CD4-positive, alpha-beta T cell treated with Interferon gamma for 1 hour (primary cell): ENCODE data around the gene ACTR1A.

Experiments used
- DNase-seq: peaks from one replicate; pipeline ENCODE4 v3.0.0-alpha.2; 2020

The ACTR1A gene

DNA sequence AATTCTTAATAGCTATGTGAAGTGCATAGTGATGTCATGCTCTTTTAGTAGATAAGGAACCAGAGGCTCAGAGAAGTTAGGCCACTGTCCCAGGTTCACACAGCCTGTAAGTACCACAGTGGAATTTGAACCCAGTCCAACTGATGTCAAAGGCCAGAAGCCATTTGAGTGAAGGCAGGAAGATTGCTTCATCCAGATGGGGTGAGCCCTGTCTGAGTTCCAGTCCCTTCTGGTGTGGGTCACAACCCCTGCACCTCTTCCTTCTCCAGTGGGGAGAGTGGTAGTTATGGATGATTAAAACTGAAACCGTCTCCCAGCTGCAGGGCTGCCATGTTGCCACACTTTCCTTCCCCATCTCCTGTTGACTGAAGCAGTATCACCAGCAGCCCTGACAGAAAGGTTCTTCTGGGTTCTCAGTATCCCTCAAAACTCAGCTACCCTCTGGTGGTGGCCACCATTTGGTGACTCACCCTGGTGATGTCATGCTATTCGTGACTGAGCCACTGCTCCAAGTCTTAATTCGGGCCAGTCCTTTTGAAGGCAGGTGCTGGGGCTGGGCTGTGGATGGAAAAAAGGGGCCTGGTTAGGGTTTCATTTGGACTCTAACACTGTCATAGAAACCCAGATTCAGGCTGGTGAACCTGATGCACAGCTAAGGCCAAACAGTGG lies 49.7 kb downstream of the ACTR1A start:
- peak; percentile 64 for DNase-seq

DNA sequence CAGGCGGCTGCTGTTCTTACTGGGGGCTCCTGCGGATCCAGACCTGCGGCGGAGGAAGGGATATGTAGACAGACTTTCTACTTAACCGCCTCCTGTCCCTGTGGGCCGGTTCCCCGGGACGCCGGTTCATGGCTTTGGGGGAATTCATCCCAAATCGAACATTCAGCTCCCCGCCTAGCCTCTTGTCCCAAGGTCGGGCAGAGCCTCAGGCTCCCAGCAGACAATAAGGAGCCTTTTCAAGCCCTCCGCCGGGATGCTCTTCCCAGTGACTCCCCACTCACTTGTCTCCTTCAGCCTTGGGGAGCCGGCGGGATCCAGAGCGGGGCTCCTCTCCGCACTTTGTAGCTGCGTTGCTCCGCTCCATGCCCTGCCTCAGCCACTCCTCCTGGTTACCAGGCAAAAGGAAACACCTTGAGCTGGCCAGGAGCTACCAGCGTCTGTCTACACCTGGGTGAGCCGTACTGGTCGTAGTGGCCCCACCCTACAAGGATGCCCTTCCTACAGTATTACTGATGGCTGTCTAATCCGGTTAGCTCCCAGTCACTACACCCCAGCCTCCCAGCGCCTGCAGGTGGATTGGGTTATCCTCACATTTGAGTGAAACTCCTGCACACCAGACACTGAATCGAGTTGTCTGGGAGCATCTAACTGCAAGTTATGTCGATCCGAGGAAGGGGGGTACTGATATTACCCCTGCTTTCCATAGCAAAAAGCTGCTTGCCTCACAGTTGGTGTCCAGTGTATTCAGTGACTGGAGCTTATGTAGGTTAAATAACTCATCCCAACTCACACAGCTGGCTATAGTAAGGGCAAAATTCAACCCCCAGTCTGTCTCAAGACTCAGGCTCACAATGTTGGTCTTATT lies 51.2 kb downstream of the ACTR1A start, which contains the start of gene C10orf95:
Gene C10orf95, minus strand, starts transcription at position 439 of the 865 bp plus-strand sequence. CDS start 450 bp downstream, outside the sequence.
- DNase-seq, result no peak

DNA sequence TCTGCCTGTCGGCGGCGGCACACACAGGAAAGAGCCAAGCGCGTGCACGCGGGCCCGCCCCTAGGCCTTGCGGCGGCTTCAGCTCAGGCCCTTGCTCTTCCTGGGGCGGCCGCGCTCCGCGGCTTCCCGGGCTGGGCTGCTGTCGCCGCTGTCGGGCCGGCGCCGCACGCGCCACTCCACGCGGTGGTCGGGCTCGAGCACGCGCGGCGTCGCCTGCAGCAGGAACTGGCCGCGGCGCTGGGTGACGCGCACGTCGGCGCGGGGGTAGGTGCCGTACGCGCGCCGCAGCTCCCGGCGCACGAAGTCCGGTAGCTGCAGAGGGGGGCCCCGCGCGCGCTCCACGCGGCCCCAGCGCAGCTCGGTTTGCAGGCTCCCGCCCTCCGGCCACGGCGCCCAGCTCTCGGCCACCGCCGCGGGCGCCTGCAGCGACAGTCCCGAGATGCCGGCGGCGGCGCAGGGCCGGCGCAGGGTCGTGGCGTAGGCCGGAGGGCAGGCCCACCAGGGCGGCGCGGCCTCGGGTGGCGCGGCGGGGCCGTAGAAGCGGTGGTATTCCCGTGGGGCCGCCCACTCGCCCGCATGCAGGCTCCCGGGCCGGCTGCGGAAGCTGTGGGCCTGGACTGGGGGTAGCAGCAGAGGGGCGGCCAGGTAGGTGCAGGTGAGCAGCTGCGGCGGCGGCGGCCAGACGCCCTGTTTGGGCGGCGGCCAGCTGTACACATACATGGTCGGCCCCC lies 52.0 kb downstream of the ACTR1A start:
- peak; percentile 93 for DNase-seq

DNA sequence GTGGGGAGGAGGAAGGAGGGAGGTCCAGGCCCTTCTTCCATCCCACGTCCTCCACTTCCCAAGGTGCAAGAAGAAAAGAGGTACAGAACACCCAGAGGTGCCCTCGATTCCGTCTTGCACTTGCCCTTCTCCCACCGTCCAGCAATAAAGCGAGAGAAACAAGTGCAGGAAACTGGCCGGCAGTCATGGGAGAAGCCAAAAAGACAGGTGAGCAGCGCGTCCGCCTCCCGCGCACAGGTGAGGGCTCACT lies 52.5 kb downstream of the ACTR1A start:
- no peak for DNase-seq

DNA sequence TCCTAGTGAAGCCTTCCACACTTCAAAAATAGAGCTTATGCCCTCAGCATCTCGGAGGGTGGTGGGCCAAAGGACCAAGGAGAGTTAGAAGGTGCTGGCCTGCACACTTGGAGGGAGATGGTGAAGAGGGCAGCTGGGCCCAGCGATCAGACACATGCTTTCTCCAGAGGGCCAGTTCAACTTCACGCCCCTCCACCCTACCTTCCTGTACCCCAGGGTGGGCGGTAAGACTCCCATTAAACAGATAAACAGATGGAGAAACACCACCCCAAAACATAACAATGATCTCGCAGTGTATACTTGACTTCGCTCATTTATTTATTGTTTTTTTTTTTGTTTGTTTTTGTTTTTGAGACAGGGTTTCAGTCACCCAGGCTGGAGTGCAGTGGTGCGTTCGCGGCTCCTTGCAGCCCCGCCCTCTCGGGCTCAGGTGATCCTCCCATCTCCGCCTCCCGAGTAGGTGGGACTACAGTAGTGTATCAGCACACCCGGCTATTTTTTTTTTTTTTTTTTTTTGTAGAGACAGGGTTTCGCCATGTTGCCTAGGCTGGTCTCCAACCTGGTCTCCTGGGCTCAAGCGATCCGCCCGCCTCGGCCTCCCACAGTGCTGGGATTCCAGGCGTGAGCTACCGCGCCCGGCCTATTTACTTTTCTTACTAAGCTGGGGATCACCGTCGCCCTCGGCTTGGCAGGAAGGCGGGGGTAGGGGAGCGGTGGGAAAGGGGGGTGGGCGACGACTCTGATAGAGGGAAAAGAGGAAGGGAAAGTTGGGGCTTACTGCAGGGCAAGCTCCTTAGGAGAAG lies 53.0 kb downstream of the ACTR1A start:
- DNase-seq, result peak; percentile 90

DNA sequence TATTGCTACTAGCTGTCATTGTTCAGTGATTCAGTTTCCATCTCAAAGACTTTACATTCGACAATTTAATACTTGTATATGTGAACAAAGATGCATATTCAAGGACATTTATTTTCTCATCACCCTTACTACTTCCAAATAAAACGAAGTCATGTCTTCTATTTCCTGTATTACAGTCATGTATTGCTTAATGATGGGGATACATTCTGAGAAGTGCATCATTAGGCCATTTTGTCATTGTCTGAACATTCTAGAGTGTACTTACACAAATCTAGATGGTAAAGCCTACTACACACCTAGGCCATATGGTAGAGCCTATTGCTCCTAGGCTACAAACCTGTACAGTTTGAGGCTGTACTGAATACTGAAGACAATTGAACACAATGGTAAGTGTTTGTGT lies 57.7 kb downstream of the ACTR1A start:
- DNase-seq, result no peak

DNA sequence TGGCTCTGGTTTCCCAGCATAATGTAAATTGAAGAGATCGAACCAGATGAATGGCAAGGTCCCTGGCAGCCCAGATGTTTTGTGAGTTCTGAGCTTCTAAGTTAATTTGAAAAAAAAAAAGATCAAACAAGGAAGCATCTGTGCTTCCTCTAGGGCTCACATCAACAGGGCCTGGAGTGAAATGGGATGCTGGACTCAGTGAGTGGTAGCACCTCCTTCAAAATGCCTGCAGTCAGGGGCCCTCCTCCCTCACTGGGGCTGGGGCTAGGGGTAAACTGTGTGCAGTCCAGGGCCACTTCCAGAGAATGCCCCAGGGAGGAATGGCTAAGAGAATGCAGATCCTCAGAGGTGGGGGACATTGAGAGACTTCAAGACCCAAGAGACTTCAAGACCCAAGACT lies 64.1 kb downstream of the ACTR1A start:
- no peak for DNase-seq

DNA sequence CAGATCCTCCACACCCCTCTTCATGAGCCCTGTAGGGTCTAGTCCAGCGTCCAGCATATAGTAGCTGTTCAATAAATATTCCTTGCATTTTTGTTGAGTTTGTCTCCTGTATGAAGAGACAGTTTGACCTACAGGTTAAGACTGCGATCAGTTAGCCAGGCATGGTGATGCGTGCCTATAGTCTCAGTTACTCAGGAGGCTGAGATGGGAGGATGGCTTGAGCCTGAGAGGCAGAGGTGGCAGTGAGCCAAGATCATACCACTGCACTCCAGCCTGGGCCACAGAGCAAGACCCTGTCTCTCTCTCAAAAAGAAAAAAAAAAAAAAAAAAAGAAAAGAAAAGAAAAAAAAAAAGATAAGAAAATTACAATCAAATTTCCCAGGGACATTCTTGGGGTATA lies 65.0 kb downstream of the ACTR1A start:
- DNase-seq, result no peak

DNA sequence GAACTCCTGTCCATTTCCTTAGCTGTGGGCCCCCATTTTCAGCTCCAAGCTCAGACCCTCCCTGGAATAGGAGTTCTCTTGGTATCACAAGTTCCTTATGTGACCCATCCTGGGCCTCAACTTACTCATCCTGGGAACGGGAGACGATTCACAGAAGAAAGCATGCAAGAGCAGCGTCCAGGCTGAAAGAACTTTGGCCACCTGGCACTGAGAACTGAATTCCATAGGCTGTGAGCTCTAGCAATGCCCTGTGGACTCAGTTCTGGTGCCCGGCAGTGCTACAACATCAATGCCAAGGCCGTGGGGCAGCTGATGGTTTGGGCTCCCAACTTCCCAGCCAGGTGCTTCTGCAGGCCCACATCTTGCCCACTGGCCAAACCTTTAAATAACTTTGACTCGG lies 66.2 kb downstream of the ACTR1A start:
- no peak for DNase-seq

DNA sequence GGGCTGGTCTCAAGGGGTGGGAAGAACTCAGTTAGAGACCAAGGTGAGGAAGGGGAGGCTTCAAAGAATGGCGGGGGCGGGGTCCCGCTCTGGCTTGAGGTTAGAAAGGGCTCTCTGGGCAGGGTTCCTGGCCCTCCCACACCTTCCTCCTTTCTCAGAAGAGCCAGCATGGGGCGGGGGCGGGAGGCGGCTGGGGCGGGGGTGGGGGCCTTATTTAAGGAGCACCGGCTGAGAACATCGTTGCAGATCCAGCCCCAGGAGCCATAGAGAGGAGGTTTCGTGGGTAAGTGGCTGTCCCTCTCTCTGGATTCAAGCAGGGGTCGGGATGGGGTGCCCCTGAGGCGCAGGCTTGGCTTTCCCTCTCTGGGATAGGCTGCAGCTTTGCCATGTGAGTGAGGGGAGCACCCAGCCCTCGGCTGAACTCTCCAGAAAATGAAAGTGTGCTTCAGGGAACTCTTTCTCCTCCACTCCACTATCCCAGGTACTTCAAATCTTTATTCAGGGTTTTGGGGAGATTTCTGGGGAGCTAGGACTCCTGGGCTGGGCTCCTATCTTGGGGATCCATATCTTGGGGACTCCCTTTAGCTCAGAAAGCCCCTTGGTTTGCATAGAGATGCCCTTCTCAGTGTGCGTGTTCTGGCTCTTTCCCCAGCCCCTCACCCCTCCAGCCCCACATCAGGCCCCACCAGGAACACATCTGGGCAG lies 66.8 kb downstream of the ACTR1A start:
- no peak for DNase-seq

DNA sequence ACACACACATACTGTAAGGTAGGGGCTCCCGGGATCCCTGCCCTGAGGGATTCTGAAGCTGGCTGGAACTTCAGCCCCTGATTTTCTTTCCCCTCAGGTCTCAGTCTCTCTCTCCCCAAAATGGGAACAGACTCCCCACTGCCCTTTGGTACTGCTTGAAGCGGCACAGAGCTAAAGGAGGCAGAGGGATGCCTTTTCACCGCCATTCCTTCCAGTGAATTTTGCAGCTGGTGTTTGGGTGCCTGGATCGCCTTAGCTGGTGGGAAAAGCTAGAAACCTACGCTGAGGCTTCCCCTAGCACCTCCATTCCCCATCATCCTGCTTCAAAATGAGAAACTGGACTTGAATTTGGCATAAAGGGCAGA lies 67.4 kb downstream of the ACTR1A start:
- no peak for DNase-seq

DNA sequence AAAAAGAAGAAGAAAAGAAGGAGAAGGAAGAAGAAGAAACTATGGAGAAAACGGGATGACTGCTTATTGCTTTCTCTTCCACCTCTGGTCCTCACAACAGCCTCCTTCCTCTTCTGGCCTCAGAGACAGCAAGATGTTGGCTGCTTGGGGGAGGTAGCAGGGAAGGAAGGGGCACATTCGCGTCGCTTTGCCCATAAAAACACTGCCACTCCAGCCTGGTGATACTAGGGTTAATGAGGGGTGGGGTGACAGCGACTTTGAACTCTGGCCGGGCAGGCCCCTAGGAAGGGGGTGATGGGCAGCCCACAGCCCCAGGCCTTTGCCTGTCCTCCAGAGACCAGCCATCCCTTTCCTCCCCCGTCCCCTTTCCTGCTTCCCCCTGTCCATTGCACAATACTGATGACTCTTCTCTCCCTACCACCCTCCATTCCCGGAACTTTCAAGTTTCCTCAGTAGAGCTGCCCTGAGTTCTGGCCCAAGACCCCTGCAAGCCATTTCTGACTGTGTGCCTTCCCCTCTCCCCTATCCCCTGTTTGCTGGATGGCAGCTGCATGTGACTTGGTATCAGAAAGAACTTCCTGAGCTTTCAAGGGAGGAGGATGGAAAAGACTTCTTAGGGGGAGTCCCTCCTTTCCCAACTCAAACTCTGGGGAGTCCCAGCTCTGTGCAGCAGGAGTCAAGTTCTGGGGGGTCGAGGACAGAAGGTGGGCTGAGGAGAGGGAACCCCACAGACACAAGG lies 67.9 kb downstream of the ACTR1A start:
- DNase-seq, result no peak

DNA sequence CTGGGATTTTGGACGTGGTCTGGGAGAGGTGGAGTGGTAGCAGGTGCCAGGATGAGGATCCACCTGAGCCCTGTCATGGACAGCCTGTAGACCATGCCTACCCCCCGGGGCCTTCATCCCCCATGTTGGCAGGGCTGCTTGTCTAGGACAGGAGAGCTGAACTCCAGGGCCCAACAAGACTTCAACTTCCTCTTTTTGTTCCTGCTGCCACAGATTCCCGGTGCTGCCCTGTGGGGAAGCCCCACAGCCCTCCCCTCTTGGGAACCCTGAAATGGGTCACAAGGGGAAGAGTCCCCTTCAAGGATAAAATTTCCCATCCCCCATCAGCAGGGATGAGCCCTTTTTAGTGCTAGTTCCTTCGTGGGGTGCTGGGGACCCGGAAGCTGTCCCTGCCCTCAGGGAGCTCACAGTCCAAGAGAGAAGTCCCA lies 68.9 kb downstream of the ACTR1A start:
- DNase-seq, result no peak

DNA sequence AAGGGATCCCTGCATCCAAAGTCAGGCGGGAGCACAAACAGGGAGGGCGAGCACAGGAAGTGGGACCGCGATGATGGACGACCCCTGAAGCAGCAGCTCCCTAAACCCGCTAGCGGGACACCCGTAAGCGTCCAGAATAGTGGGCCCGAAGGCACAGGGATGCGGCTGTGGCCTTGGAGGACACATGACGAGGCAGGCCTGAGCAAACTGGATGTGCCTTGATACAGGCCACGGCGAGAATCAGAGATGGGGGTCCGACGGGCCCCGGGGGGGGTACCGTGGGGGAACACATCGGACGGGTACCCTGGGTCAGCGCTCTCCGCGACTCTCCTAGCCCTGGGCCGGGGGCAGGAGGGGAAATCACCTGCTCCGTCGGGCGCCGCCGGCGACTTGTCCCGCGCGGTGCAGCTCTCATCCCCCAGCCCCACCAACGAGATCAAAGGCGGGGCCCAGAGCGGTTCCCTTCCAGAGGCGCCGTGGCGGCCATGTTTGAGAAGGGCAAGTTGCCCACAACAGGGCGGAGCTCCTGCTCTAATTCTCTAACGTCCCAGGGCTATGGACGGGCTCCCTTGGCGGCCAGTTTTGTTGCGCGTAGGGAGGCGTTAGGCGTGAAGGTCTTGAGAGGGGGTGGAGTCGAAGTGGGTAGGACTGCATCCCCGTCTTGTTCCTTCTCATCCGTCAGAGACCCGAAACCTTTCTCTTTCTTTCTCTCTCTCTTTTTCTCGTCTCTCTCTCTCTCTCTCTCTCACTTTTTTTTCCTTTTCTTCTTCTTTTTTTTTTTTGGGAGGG lies 70.2 kb downstream of the ACTR1A start, which contains the start of gene CUEDC2:
Gene CUEDC2, minus strand, starts transcription at position 413 of the 789 bp plus-strand sequence. CDS start 7,386 bp downstream, outside the sequence.
- peak; percentile 92 for DNase-seq

DNA sequence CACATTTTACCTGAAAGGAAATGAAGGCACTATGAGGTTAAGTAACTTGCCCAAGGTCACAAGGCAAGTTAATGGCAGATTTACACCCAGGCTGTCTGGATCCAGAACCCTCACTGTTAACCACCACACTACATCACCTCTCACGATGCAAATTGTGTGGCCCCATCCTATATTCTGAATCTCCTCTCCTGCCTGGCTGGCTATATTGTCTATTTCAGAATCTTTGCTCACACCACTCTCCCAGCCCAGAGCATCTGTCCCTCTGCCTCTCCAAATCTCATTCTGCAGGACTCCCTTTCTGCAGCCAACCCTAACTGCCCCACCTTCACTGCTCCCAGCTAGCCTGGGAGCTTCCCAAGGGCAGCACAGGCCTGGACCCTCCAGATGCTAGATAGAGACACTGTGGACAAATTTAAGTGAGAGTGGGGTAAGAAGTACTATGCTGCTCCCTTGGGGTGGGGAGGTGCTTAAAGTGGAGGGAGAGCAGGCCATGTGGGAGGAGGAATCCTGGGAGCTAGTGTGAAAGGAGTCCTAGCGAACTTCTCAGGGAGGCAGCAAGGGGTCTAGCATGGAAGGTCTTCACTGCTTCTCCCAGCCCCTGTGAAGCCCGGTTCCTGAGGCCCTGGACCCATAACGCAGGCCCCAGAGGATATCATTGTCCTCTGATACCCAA lies 70.9 kb downstream of the ACTR1A start:
- no peak for DNase-seq

DNA sequence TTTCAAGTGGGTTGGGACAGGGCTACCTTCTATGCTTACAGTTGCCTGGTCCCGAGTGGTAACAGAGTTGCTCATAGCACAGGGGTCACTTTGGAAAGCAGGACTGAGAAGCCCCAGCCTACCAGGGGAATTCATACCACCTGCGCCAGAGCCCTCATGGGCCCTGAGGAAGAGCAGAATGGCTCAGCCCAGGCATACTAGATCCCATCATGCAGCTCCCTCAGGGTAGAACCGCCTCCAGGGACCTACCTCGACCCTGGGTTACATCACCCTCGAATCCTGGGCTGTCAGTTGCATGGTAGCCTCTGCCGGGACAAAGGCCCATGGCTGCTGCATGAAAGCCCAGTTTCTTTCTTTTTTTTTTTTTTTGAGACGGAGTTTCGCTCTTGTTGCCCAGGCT lies 73.0 kb downstream of the ACTR1A start:
- no peak for DNase-seq
